HL-60 (cell line): ENCODE measurements around the gene OSBPL7.

Experiments used
- DNase-seq, 2 experiments: peaks; one replicate each; pipeline ENCODE4 v3.0.0-alpha.2; 2010 to 2020; ENCODE audit warnings: low read depth in 1 of 2, low spot score in 1 of 2
- H3K27ac ChIP-seq: fragments of 250-450 bp; sonication (Bioruptor Pico); replicated peaks from 2 replicates; pipeline ENCODE4 v1.5.1; 2020; ENCODE audit warnings: mild to moderate bottlenecking, moderate library complexity
- H3K27me3 ChIP-seq: fragments of 250-450 bp; sonication (Bioruptor Pico); 2 replicates; pipeline ENCODE4 v1.5.1; 2021; ENCODE audit warnings: mild to moderate bottlenecking, moderate library complexity; ENCODE audit not compliant: insufficient read depth, poor library complexity, severe bottlenecking
- H3K4me3 ChIP-seq: replicated peaks from 2 replicates; pipeline ENCODE4 v1.5.1; 2011; ENCODE audit warnings: mild to moderate bottlenecking, control low read depth, low read length; ENCODE audit not compliant: insufficient read depth
- CTCF ChIP-seq: IDR thresholded peaks from one replicate; pipeline ENCODE4 v1.5.1; 2011; ENCODE audit warnings: low read length, control low read depth, inconsistent platforms; ENCODE audit not compliant: insufficient read depth
- GABPA ChIP-seq: IDR thresholded peaks from 2 replicates; pipeline ENCODE4 v1.6.1; 2012; ENCODE audit warnings: low read depth
- POLR2AphosphoS5 ChIP-seq: IDR thresholded peaks from 2 replicates; pipeline ENCODE4 v1.6.1; 2012; ENCODE audit warnings: low read depth
- REST ChIP-seq: IDR thresholded peaks from 2 replicates; pipeline ENCODE4 v1.6.1; 2012; ENCODE audit warnings: low read depth; ENCODE audit not compliant: insufficient replicate concordance
- SPI1 ChIP-seq: IDR thresholded peaks from 2 replicates; pipeline ENCODE4 v1.6.1; 2012; ENCODE audit warnings: low read depth, mild to moderate bottlenecking, borderline replicate concordance

OSBPL7 gene

GRCh38 chr17:47815106-47815918, 6.3 kb downstream of the OSBPL7 start:
- no peaks in the 10 kb centered on the region for H3K27me3 ChIP-seq
- no peak for TF ChIP-seq CTCF
- DNase-seq = no peak
- no peak overlapping the region for H3K4me3 ChIP-seq
- no peak overlapping the region for H3K27ac ChIP-seq

GRCh38 chr17:47813512-47814031, 8.0 kb downstream of the OSBPL7 start:
- Histone ChIP-seq H3K4me3 (no peak overlapping the region), H3K27ac (no peak overlapping the region), H3K27me3 (no peaks in the 10 kb centered on the region)
- no peak for DNase-seq
- TF ChIP-seq CTCF (no peak), GABPA (no peak), REST (no peak)

- no peak for DNase-seq
- no peaks in the 10 kb centered on the region for H3K27me3 ChIP-seq
- no peak overlapping the region for H3K27ac ChIP-seq
- H3K4me3 ChIP-seq = no peak overlapping the region
- TF ChIP-seq GABPA = no peak
- no peak for TF ChIP-seq CTCF
- TF ChIP-seq POLR2AphosphoS5 = no peak
- TF ChIP-seq SPI1 = no peak
- TF ChIP-seq REST = no peak
These were observed 8.5 kb downstream of the OSBPL7 start for GRCh38 chr17:47813077-47813476.
